Erythroblast (primary cell): ENCODE data around the gene INS.

Experiments
- GATA1 ChIP-seq: IDR thresholded peaks from 2 replicates; pipeline ENCODE4 v1.6.1; 2011; ENCODE audit warnings: low read depth, mild to moderate bottlenecking, control low read depth, low read length, moderate library complexity
- POLR2A ChIP-seq: IDR thresholded peaks from 2 replicates; pipeline ENCODE4 v1.6.1; 2011; ENCODE audit warnings: mild to moderate bottlenecking, low read length

DNA sequence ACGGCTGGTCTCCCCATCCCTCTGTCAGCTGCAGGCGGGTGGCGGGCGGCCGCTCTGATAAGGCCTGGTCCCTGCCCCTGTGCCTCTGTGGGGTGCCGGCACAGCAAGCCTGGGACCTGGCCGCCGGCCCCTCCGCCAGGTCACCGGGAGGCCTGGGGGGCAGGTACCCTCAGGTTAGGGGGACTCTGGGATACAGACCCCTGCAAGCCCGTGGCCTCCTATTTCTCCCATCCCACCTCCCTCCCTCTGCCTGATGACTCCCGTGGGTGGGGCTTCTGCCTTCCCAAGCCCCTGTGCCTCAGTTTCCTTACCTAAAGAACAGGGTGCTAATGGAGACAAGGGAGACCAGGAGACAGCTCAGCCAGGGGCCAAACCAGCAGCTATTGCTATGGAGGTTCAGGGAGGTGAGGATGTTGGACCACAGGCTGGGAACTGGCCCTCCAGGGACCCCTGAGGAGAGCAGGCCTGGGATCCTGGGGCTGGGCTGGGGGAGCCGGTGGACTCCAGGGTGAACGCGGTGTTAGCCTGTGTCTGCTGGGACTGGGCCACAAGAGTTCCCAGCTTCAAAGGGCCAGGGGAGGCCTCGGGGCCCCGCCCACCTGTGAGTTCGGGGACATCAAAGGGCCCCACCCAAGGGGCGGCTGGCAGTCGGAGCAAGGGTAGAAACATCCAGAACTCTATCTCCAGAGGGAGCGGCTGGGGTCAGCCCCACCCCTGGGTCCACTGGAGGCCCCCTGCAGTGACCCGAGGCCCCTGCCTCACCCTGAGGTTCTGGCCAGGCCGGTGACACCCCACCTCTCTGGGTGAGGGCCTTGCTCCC, 42.6 kb upstream of the INS start:
- TF ChIP-seq POLR2A, result no peak
- TF ChIP-seq GATA1, result no peak
